GM19035 (cell line): Measurements from ENCODE around the gene IZUMO1.

ENCODE experiments used
- ATAC-seq: cut with Tn5 transposase; IDR thresholded peaks from one replicate; pipeline ENCODE4 v1.9.1; 2021; ENCODE audit not compliant: unreplicated experiment

The IZUMO1 gene

DNA sequence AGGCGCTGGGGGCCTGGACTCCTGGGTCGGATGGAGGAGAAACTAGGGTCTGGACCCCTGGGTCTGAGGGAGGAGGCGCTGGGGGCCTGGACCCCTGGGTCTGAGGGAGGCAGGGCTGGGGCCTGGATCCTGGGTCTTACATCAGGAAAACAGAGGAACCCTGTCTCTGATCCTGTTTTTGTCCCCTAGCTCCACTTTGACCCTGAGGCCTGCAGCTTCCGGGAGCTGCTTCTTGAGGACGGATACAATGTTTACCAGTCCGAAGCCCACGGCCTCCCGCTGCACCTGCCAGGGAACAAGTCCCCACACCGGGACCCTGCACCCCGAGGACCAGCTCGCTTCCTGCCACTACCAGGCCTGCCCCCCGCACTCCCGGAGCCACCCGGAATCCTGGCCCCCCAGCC lies 11.0 kb upstream of the IZUMO1 start:
- ATAC-seq: no peak

DNA sequence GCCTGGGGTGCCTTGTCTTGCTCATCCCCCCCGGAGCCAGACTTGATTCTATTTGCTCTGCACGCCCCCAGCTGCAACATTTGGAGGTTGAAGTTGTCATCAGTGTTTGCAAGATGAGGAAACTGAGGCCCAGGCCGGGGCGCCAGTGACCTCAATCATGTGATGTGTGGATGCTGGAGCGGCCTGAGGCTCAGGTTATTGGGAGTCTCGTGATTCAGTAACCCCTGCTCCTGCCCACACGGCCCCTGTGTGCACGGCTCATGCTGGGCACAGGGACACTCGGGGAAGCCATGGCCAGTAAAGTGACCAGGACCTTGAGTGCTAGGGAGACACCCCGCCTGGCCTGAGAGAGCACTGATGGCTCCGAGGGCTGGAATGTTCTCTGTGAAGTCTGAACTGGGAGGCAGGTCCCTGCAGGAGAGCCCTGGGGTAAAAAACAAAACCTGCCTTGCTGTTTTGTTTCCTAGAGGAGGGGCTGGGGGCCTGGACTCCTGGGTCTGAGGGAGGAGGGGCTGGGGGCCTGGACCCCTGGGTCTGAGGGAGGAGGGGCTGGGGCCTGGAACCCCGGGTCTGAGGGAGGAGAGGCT lies 10.5 kb upstream of the IZUMO1 start:
- ATAC-seq: no peak

DNA sequence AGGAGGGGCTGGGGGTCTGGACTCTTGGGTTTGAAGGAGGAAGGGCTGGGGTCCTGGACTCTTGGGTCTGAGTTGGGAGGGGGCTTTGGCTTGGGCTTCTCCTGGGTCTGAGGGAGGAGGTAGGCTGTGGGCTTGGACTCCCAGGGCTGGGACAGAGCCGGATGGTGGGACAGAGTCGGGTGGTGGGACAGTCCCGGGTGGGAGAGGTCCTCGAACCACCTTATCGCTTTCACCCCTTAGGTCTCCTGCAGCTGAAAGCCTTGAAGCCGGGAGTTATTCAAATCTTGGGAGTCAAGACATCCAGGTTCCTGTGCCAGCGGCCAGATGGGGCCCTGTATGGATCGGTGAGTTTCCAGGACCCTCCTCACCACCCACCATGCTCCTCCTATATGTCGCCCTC lies 10.0 kb upstream of the IZUMO1 start:
- ATAC-seq: no peak

DNA sequence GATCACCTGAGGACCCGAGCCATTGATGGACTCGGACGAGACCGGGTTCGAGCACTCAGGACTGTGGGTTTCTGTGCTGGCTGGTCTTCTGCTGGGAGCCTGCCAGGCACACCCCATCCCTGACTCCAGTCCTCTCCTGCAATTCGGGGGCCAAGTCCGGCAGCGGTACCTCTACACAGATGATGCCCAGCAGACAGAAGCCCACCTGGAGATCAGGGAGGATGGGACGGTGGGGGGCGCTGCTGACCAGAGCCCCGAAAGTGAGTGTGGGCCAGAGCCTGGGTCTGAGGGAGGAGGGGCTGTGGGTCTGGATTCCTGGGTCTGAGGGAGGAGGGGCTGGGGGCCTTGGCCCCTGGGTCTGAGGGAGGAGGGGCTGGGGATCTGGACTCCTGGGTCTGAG lies 9.5 kb upstream of the IZUMO1 start:
- ATAC-seq: no peak

DNA sequence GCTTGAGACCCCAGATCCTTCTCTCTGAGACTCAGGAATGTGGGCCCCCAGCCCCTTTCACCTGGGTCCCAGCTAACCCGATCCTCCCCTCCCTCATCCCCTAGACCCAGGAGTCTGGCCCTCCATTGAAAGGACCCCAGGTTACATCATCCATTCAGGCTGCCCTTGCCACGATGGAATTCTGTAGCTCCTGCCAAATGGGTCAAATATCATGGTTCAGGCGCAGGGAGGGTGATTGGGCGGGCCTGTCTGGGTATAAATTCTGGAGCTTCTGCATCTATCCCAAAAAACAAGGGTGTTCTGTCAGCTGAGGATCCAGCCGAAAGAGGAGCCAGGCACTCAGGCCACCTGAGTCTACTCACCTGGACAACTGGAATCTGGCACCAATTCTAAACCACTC lies 9.1 kb upstream of the IZUMO1 start:
- no peak for ATAC-seq

DNA sequence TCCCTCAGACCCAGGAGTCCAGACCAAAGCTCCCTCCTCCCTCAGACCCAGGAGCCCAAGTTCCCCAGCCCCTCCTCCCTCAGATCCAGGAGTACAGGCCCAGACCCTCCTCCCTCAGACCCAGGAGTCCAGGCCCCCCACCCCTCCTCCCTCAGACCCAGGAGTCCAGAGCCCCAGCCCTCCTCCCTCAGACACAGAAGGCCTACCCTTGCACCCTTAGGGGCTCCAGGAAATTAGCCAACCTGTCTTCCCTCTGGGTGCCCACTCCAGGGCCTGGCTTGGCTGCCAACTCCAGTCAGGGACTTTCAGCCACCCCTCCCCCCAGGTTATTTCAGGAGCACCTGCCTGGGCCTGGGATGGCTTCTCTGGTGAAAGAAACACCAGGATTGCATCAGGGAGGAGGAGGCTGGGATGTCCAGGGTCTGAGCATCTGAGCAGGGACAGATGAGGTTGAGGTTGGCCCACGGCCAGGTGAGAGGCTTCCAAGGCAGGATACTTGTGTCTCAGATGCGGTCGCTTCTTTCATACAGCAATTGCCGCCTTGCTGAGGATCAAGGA lies 8.5 kb upstream of the IZUMO1 start, which contains the start of gene FGF21:
Gene FGF21 (plus strand): TSS at position 441 of the 558 bp plus-strand sequence. CDS start 713 bp downstream, outside the sequence.
- ATAC-seq: no peak

DNA sequence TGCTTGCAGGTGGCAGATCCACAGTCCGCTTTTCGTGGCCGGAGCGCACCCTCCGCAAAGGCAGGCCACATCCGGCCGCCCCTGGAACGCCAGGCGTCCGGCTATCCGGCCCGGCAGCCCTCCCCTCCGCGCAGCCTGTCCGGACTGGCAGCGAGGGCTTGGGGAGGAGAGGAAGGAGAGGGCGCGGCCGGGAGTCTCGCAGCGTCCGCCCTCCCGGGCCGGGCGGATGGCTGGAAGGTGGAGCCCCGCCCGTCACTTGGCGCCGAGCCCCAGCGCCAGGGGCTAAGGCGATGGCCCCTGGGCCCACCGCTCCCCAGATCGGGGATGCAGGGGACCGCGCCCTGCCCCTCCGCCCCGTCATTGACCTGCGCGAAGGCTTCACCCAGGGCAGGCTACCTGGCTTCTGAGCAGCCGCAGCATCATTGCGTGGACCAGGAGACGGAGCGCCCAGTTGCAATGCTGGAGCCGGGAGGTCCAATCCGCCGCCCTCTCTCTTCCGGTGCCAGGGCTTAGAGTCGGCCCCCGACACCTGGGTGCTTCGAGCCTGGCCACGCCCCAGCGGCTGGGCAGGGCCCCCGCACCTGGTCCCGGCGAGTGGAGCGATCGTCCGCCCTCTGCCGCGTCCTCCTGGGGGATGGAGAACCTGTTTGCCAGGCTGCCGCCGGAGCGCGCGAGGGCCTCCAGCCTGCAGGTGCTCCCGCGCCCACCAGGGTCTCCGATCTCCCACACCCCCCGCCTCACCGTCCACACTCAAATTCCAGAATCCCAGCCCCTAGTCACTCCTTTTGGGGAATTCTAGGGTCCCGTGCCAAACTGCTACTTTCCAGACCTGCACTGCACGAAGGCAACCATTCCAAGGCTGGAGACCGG lies 6.0 kb upstream of the IZUMO1 start, which contains the start of gene FUT1:
Gene FUT1 (minus strand): TSS at position 146 of the 870 bp plus-strand sequence. CDS start 1,360 bp downstream, outside the sequence.
- no peak for ATAC-seq

DNA sequence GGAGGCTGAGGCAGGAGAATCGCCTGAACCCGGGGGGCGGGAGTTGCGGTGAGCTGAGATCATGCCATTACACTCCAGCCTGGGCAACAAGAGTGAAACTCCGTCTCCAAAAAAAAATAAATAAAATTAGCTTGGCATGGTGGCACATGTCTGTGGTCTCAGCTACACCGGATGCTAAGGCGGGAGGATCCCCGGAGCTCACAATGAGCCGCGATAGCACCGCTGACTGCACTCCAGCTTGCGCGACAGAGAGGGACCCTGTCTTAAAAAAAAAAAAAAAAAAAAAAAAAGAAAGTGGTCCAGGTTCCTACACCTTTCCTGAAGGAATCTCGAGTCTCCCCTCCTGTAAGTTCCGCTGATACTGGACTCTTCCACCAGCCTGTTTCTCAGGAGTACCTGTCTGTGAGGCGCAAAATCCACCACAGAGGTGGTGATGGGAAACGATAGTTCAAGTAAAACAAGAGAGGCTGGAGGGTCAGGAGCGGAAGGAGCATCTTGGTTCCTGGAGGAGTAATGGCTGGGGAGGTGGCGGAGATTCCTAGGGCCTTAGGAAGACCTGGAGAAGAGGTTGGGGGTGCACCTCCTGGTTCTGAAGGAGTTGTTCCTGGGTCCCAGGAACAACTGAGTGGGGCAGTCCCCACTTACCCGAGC lies 5.3 kb upstream of the IZUMO1 start:
- no peak for ATAC-seq

DNA sequence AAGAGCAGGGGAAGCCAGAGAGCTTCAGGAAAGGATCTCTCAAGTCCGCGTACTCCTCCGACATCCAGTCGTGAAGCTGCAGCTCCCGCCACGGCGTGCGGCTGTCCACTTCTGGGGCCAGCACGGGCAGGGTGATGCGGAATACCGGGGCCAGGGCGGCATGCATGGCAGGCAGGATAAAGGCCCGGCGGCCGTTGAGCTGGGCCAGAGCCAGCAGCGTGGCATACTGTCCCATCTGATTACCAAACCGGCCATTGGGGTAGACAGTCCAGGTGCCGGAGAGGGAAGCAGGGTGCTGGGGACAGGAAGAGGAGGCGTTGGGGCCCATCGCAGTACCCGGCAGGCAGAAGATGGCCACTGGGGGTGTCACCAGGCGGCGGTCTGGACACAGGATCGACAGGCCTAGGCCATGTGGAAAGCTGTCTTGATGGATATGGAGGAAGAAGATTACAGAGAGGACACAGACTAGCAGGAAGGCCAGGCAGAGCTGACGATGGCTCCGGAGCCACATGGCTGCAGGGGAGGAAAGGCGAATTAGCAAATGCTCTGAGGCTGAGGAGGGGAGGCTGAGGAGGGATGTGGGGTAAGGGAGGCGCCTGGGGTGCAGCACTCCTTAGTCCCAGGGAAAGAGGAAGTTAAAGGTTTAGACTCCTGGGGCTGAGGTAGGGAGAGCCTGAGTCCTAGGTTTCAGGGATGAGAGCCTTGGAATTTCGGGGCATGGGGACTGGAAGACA lies 4.2 kb upstream of the IZUMO1 start:
- no peak for ATAC-seq

DNA sequence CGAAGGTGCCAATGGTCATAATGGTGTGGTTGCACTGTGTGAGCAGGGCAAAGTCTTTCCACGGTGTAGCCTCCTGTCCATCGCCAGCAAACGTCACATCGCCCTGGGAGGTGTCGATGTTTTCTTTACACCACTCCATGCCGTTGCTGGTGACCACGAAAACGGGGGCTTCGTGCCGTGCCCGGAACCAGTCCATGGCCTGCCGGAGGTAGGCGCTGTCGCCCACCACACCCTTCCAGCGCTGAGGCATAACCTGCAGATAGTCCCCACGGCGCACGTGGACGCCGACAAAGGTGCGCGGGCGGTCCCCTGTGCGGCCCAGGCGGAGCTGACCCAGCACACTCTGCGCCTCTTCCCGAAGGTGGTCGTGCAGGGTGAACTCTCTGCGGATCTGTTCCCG lies 3.6 kb upstream of the IZUMO1 start:
- ATAC-seq: no peak

DNA sequence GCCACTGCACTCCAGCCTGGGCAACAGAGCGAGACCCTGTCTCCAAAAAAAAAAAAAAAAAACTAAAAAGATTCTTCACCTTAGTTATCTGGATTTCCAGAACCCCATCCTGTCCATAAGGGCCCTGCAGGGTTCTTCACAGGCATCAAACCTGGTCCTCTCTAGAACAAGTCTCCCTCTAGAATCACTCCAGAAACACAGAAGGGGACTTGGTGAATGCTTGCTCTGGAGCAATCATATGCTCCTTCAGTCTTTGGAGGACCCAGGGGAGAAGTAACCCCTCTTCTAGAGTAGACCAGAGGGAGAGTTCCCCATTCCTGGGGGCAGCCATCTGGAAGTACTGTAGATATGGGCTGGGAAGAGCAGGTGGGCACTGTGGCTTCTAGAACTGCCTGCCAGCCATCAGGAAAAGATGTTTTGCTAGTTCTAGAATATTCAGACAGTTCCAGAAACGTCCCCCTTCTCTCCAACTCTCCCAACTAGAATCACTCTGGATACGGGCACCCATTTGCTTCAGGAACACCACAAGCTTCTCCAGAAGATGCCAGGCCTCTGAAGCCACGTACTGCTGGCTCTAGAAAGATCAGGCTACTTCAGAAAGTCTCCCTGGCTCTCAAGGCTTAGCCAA lies 3.0 kb upstream of the IZUMO1 start:
- no peak for ATAC-seq

DNA sequence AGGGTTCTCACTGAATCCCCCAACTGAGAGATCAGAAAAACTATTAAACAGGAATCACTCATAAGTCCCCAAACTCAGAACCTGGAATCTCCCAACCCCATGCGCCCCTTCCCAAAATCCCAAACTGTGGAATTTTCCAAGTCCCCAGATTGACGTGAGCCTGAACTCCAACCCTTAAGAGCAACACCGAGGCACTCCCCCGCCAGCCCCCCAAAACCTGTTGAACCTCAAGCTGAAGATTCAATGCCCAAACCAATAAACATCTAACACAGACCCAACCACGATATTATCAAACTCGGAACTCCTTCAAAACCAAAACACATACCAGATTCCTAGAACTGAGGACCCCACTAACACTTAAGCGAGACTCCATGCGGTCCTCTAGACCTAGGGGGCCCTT lies 599 bp downstream of the IZUMO1 start:
- ATAC-seq: no peak

DNA sequence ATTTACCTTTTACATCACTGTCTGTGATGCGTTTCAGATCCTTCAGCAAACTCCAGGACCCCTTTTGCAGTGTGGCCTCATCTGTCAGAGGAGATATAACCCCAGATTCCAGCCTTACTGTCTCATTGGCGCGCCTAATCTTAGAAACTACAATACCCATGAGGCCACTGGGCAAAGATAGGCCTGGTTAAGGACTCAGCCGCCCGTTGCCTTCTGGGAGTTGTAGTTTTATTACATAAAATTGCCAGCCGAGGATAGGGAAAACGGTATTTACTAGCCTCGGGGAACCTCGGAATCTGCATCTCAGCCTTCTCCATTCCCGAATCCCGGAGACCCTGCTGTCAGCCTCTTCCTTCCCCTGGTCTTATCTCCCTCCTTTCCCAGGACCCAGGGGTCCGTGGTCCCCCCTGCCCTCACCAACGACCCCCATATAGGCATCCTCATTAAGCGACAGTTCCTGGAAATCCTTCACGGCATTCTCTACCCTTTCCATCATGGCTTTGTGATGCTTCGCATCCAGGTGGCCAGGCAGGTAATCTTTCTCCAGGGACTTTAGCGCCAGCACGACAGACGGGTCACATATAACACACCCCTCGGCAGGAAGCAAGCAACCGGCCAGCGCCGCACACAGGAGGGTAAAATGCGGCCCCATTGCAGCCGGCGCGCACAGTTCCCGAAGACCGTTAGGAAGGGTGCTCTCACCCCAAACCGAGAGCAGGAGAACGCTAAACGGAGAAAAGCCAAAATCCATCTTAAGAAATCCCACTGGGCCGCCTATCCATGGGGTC lies 1.3 kb downstream of the IZUMO1 start:
- ATAC-seq: no peak

DNA sequence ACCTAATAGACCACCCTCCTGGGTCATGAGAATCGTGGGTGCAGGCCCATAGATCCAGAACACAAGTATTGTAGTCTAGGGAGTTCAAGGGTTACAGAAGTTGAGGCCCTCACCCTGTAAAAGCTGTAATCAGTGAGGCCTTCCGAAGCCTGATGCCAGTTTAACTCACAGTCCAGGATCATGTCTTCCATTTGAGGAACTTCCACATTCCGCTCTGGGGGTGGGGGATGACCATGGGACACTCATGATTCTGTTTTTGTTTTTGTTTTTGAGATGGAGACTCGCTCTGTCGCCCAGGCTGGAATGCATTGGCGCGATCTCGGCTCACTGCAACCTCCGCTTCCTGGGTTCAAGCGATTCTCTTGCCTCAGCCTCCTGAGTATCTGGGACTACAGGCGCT lies 4.6 kb downstream of the IZUMO1 start:
- ATAC-seq: no peak

DNA sequence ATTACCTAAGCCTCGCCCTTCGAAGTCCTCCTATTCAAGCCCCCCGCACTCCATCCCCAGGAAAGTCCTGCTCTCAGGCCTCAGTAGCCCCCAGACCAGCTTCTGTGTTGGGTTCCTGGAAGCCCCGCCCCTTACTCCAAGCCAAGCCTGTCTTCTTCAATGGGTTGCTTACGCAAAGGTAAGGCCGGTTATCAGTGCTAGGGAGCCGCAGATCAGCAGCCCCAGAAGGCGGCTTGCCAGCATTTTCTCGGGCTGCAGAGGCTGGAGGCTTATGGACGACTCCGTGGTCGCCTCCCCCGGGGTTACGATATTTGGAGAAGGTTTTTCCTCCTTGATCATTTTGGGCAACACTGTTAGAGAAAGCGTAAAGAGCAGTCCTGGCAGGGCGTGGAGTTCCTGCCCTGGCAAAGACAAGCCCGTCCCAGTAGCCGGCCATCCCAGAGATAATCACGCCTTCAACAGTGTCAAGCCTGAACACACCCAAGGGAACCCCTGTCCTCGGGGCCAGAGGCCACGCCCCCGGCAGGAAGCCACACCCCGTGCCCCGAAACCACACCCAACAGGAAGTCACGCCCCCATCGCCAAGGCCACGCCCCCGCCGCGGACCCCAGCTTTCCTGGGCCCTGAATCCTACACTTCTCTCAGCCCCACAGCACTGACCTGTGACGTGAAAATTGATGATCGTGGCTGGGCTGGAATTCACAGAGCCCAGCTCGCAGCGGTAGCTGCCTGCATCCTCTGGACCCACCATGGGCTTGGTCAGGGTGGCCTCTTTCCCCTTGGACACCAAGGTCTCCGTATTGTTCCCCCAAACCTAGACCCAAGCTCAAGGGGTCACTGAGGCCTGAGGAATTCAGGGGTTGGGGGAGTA lies 5.3 kb downstream of the IZUMO1 start:
- ATAC-seq: no peak

DNA sequence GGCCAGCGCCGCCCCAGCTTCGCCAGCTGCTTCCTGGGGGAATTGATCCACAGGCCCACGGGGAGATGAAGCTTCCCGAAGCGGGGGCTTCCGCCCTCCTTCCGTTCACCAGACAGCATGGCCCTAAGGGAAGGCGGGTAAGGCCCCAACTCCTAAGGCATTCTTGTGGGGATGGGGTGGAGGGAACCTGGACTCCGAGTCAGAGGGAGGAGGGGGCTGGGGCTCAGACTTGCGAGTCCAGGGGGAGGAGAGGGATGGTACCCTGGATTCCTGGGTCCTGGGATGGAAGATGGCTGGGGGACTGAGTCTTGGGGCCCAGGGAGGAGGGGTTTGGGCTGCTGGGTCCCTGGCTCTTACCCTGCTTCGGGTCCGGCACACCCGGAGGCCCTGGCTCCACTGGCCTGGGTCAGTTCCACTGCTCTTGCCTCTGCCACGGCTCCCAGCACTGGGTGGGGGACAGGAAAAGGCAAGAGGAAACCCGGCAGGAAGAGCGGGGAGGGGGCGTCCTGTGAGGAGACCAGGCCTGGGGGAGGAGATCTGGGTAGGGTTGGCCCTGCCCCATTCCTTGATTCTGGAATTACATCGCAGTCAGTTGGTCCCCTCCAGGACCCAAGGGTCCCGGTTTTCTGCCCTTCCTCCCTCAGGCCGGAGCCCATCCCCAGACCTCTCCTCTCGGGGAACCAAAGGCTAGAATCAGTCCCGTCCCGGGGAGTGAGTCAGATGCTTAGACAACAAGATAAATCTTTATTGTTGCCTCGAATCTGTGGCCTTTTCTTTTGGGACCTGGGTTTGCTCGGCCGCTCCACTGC lies 6.3 kb downstream of the IZUMO1 start, which contains the start of gene RASIP1:
Gene RASIP1 (minus strand): TSS at position 447 of the 809 bp plus-strand sequence. CDS start 328 bp downstream, at position 119.
- ATAC-seq: no peak

DNA sequence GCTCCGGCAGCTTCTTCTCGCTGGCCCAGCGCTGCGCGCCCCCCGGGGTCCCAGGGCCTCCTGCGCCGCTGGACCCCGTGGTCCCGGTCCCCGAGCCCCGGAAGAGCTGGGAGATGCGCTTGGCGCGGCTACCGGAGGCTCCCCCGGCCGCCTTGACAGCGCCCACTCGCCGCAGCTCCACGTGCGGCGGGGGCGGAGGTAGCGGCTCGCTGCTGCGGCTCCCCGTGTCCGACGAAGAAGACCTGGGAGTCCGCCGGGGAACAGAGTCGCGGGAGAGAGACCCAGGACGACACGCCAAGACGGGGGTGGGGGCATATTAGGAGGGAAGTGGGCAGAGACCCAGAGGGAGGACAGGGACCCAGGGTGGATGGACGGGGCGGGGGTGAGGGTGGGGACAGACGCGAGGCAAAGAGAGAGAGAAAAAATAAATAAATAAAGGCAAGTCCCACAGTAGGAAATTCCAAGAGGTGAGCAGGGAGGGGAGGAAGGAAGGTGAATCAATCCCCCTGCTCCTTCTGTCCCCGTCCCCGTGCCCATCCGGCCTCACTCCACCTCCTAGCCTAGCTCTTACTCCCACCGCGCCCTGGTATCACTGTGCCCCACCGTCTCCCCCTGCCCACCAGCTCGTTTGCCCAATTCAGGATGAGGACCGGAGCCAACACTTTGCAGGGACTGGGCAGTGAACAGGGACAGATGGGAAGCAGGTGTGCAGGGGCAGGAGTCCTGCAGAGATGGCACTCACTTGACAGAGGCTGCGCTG lies 7.1 kb downstream of the IZUMO1 start:
- ATAC-seq: no peak
